KOPT-K1 (cell line): Measurements from ENCODE around the gene BRME1.
A peak's percentile ranks its signal among the peaks of the same experiment; 100 is the strongest.

Source experiments
- H3K27ac ChIP-seq: fragments of 200-600 bp; sonication (generic); 2 replicates; pipeline ENCODE4 v1.5.1; 2016; ENCODE audit warnings: antibody characterized with exemption, mild to moderate bottlenecking, low read depth, low read length; ENCODE audit not compliant: poor library complexity, severe bottlenecking
- H3K36me3 ChIP-seq: fragments of 200-600 bp; sonication (generic); 2 replicates; pipeline ENCODE4 v1.5.1; 2017; ENCODE audit warnings: antibody characterized with exemption, mild to moderate bottlenecking, low read length, moderate library complexity; ENCODE audit not compliant: insufficient read depth
- H3K9me3 ChIP-seq: fragments of 200-600 bp; sonication (generic); 2 replicates; pipeline ENCODE4 v1.5.1; 2017; ENCODE audit warnings: antibody characterized with exemption, low read length, mild to moderate bottlenecking; ENCODE audit not compliant: insufficient read depth, poor library complexity, severe bottlenecking

The BRME1 gene

DNA sequence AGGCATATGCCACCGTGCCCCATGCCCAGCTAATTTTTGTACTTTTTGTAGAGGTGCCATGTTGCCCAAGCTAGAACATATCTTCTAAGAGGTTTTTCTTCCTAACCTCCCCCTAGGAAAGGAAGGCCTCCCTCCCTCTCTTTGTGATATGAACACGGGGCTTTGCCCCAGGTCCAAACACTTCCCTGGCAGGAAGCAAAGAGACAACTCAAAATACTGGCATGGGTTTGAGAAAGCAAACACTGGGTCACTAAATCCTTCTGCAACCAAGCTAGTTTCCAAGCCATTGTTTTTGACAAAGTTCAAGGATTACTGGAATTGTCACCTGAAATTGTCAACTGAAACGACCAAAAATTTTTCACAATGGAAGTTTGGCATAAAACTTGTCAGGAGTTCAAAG, 8.9 kb upstream of the BRME1 start:
- H3K9me3 ChIP-seq = no peaks in the 10 kb centered on the region
- peaks cover 83% of the 10 kb centered on the region for H3K36me3 ChIP-seq
- no peak overlapping the region for H3K27ac ChIP-seq

DNA sequence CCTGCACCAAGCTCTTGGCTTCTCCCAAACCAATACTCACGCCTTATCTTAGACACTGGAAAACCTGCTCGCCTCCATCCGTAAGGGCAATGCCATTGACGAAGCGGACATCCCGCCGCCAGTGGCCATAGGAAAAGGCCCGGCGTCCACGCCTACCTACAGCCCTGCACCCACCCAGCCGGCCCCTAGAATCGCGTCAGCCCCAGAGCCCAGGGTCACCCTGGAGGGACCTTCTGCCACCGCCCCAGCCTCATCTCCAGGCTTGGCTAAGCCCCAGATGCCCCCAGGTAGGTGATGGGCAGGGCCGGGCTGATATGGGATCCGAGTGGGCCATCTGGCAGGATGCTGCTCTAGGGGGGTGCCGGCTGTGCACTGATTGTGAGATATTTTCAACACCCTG, 7.4 kb upstream of the BRME1 start:
- H3K27ac ChIP-seq = no peak overlapping the region
- no peaks in the 10 kb centered on the region for H3K9me3 ChIP-seq
- peaks cover 72% of the 10 kb centered on the region for H3K36me3 ChIP-seq

DNA sequence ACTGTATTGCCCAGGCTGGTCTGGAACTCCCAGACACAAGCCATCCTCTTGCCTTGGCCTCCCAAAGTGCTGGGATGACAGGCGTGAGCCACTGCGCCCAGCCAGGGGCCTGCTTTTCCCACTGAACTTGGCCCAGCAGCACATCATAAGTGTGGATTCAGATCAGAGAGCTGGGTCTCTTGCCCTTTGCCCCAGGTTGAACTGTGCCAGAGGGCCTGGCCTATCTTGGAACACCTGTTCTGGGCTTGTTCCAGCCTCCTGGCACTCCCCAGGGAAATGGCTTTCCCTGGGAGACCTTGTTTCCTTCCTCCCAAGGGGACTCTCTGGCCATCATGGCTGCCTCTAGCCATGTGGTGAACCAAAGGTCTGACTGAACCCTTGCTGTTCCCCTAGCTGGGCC, 3.5 kb upstream of the BRME1 start:
- H3K27ac ChIP-seq = no peak overlapping the region
- no peaks in the 10 kb centered on the region for H3K9me3 ChIP-seq
- H3K36me3 ChIP-seq = peaks cover 41% of the 10 kb centered on the region; the same call in 1 of the 2 replicates

DNA sequence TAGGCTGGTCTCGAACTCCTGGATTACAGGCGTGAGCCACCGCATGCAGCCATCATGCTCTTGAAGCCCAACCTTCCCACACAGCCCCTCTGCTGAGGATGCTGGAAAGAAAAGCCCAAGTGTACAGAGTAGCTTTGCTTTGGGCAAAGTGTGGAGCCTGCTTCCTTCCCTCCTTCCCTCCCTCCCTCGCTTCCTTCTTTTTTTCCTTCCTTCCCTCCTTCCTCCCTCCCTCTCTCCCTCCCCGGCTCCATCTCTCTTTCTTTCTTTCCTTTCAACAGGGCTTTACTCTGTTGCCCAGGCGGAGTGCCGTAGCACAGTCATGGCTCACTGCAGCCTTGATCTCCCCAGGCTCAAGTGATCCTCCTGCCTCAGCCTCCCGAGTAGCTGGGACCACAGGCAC, 2.8 kb upstream of the BRME1 start:
- H3K36me3 ChIP-seq = peaks cover 37% of the 10 kb centered on the region; the same call in 1 of the 2 replicates
- no peak overlapping the region for H3K27ac ChIP-seq
- H3K9me3 ChIP-seq = no peaks in the 10 kb centered on the region

DNA sequence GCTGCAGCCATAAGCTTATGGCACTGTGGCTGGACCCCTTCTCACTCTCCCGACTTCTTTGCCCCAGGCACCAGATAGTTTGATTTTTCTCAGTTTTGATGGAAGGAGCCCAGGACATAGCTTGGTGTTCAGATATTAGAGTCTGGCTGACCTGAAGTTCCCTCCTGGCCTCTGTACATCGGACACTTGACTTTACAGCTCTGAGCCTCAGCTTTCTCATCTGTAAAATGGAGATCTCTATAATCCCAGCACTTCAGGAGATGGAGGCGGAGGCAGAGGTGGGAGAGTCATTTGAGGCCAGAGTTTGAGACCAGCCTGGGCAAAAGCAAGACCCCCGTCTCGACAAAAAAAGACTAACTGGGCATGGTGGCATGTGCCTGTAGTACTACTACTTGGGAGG, 993 bp upstream of the BRME1 start:
- H3K27ac ChIP-seq = peak overlapping the region; percentile 76
- H3K36me3 ChIP-seq = peaks cover 20% of the 10 kb centered on the region; the same call in 1 of the 2 replicates
- no peaks in the 10 kb centered on the region for H3K9me3 ChIP-seq

DNA sequence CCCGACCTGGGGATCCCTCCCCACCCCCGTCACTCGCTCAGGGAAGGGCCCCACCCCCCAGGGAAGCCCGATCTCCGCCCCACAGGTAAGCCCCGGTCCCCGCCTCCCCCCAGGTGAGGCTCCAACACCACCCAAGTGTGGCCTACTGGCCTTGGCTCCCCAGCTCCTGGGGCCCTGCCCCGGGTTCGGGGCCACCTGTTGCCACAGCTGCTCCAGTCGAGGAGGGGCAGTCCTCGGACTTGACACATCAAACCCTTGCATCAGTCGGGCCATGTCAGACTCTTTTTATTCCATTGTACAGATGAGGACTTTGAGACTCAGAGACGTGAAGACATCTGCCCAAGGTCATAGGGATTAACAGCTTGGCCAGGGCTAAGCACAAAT, 596 bp upstream of the BRME1 start:
- Histone ChIP-seq H3K36me3 (peaks cover 17% of the 10 kb centered on the region; the same call in 1 of the 2 replicates), H3K9me3 (no peaks in the 10 kb centered on the region), H3K27ac (peak overlapping the region; percentile 76)

DNA sequence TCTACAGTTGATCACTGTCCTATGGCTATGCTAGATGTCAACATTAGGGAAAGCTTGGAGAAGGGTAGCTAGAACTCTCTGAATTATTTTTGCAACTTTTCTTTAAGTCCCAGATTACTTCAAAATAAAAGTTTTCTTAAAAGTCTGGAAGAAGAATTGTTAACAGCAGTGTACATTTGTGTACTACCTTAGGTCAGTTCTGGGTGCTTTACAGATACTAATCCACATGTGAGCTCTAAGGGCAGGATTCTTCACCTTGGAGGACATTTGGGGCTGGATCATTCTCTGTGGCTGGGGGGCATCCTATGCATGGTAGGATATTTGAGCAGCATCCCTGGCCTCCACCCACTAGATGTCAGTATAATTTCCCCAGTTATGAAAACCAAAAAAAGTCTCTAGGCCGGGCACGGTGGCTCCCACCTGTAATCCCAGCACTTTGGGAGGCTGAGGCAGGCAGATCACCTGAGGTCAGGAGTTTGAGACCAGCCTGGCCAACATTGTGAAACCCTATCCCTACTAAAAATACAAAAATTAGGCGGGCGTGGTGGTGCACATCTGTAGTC, 2.8 kb downstream of the BRME1 start:
- Histone ChIP-seq H3K27ac (no peak overlapping the region), H3K36me3 (no peaks in the 10 kb centered on the region), H3K9me3 (no peaks in the 10 kb centered on the region)

DNA sequence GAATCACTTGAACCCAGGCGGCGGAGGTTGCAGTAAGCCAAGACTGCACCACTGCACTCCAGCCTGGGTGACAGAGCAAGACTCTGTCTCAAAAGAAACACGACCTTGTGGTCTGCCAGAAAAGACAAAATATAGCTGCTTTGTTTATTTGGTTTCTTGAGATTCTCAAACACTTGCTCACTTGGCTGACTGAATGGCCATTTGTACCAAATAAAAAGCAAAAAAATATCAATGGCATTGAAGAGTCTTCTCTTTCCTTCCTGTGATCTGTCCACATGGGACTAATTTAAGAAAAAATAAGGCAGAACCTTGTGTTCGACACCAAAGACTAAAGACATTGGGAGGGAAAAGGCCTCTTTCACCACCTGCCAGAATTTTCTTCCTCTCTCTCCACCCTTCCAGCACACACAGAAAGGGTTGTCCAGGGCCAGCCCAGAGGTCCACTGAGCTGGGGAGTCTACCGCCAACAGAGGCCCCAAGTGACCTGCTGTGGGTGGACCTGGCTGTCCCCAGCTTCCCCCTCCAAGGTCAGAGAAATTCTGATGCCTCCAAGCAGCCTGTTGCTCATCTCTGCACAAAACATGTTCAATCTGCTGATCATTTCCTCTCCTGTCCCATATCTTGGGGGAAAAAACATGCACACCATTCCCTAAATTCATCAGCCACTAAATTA, 5.9 kb downstream of the BRME1 start:
- Histone ChIP-seq H3K36me3 (no peaks in the 10 kb centered on the region), H3K27ac (no peak overlapping the region)

DNA sequence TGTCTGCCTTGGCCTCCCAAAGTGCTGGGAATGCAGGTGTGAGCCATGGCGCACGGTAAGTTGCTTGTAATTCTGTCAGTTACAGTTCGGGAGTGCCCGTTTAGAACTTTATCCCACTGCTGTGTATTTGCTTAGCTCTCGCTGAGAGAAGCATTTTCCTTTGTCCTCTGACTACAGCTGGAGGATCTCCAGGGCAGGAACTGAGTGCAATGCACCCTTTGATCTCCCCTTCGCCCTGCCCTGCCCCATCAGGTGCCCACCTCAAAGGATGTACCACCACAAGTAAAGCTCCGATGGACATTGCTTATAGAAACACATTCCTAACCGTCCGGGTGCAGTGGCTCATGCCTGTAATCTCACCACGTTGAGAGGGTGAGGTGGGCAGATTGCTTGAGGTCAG, 6.5 kb downstream of the BRME1 start:
- no peak overlapping the region for H3K27ac ChIP-seq
- no peaks in the 10 kb centered on the region for H3K36me3 ChIP-seq
- no peaks in the 10 kb centered on the region for H3K9me3 ChIP-seq

More for the DNA sequence above, 5.9 kb downstream of the BRME1 start:
- no peaks in the 10 kb centered on the region for H3K9me3 ChIP-seq

DNA sequence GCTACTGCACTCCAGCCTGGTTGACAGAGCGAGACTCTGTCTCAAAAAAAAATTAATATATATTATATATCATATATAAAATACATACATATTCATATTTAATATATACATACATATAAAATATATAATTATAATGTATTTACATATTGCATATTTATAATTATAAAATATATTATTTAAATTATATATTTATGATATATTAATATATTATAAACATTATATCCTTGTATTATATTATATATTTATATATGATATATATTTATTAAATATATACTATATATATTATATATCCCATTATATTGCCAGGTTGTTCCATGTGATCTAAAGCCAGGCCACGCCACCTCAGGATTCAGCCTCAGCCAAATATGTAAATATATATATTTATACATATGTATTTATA, 9.7 kb downstream of the BRME1 start:
- H3K27ac ChIP-seq = no peak overlapping the region

DNA sequence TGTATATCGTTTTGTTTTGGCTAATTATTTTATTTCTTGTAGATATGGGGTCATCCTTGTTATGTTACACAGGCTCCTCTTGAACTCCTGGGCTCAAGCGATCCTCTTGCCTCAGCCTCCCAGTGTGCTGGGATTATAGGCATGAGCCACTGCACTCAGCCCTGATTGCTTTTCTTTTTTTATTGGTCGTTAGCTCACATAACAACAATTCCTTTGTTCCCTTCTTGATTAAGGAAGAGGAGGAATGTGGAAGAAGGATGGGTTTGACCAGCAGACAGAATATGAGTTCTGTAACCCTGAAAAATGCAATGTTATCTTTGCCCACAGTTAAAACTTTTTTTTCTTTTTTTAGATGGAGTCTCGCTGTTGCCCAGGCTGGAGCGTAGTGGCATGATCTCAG, 11.4 kb downstream of the BRME1 start:
- Histone ChIP-seq H3K27ac (no peak overlapping the region), H3K9me3 (no peaks in the 10 kb centered on the region)

More for the DNA sequence above, 9.7 kb downstream of the BRME1 start:
- Histone ChIP-seq H3K36me3 (no peaks in the 10 kb centered on the region), H3K9me3 (no peaks in the 10 kb centered on the region)

DNA sequence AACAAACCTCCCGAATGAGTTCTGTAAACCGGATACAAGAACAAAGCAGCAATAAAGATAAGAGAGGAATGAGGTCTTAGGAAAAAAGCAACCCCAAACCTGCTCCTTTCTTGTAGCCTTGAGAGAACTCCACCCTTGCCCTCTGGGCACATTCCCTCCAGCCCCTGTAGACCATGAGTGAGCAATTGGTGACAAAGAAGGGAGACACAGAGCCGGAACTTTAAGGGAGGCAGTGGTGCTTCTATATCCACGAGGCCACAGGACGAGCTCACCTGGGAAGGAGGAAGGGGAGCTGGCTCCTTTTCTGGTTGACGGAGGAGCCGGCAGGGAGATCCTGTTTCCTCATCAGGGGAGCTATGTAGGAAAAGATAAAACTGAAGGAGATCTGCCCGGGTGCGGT, 13.0 kb downstream of the BRME1 start:
- Histone ChIP-seq H3K27ac (no peak overlapping the region), H3K9me3 (no peaks in the 10 kb centered on the region), H3K36me3 (no peaks in the 10 kb centered on the region)

More for the DNA sequence above, 11.4 kb downstream of the BRME1 start:
- H3K36me3 ChIP-seq = no peaks in the 10 kb centered on the region

DNA sequence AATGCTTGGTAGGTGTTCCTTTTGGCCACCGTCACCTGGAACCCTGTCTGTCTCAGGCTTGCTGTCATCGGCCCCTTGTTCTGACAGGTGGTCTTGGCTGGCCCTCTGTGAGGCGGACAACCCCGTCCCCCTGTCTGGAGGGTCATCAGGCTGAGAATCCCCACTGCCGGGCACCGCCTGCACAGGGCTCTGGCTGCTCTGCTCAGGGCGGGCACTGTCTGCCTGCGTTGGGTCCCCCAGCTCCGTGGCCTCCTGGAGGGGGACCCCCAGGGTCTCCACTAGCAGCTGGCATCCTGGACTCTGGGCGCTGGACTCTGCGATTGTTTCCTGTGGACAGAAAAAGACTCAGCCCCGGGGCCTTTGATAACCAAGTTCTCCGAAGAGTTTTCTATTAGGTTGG, 15.8 kb downstream of the BRME1 start:
- Histone ChIP-seq H3K36me3 (no peaks in the 10 kb centered on the region), H3K9me3 (no peaks in the 10 kb centered on the region), H3K27ac (no peak overlapping the region)

DNA sequence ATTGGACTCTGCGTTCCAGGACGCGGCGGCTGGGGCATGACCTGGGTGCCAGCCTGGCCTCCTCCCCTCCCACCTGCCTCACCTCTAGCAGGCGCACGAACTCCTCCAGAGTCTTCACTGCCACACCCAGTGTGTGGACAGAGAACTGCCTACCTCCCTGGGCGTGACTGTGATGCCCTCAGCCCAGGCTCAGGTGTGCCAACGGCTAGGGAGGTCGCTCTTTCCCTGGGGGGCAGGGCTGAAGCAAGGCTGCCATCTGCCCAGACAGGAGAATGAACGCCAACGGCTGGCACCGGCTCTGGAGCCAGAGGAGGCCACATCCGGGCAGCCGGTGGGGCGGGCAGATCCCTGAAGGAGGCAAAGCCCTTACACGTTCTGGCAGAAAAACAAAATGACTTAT, 17.6 kb downstream of the BRME1 start:
- no peaks in the 10 kb centered on the region for H3K9me3 ChIP-seq
- H3K36me3 ChIP-seq = no peaks in the 10 kb centered on the region
- no peak overlapping the region for H3K27ac ChIP-seq

DNA sequence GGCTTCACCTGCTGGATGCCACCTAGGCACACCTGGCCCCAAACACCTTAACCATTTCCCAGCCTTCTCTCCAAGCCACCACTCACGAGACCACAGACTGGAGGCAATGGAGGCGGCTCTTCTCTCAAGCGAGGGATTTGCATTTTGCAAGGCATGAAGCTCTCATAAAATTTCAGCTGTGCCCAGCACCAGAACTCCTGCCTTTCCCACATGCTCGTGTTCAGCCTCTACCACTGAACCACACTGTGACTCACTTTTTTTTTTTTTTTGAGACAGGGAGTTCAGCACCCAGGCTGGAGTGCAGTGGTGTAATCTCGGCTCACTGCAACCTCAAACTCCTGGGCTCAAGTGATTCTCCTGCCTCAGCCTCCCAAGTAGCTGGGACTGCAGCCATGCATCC, 18.4 kb downstream of the BRME1 start:
- Histone ChIP-seq H3K27ac (no peak overlapping the region), H3K9me3 (no peaks in the 10 kb centered on the region), H3K36me3 (no peaks in the 10 kb centered on the region)

DNA sequence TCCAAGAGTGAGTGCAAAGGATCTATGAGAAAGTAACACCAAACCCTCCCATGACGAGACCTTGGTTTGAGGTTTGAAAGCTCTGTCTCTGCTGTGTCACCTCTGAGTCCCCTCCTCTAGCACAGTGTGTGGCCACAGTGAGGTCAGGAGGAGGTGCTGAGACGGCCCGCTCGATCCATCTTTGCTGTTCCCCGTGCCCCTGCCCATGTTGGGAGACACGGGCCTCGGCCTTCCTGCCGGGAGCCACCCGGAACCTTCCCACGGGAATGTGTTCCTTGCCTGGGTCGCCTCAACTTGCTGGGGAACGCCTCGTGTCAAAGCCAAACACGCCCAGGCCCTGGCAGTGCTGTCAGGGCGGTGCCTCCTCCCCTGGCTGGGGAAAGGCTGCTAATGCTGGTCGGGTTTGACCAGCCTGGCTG, 18.9 kb downstream of the BRME1 start:
- Histone ChIP-seq H3K27ac (no peak overlapping the region), H3K36me3 (no peaks in the 10 kb centered on the region), H3K9me3 (no peaks in the 10 kb centered on the region)
